Measurements from ENCODE around the gene NECAB2.

The NECAB2 gene

DNA sequence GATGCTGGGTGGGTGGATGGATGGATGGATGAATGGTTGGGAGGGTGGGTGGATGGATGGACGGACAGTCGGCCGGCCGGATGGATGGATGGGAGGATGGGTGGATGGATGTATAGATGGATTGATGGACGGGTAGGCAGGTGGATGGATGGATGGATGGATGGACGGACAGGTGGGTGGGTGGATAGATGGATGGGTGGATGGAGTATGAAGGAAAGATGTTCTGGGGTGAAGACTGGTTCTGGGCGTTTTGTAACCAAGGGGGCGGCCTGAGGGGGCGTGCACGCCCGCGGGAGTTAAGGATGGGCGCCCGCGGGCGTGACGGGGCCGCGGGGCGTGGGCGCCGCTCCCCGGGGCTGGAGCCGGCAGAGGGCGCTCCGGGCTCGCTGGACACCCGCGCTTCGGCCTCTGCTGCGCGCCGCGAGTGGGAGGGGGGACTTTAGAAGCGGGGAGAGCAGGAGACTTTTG, at the start of gene NECAB2:
TSS of gene NECAB2 (plus strand) at position 407 of the 468 bp plus-strand sequence. CDS start 405 bp downstream, outside the sequence.
- DNase-seq, result no peak

GRCh38 chr16:83920894-83921491, 47.1 kb upstream of the NECAB2 start:
- no peak for DNase-seq

- DNase-seq, result no peak
Observed at GRCh38 chr16:83923581-83924365, 44.3 kb upstream of the NECAB2 start.

GRCh38 chr16:83924686-83925085, 43.4 kb upstream of the NECAB2 start:
- DNase-seq, result no peak

DNA sequence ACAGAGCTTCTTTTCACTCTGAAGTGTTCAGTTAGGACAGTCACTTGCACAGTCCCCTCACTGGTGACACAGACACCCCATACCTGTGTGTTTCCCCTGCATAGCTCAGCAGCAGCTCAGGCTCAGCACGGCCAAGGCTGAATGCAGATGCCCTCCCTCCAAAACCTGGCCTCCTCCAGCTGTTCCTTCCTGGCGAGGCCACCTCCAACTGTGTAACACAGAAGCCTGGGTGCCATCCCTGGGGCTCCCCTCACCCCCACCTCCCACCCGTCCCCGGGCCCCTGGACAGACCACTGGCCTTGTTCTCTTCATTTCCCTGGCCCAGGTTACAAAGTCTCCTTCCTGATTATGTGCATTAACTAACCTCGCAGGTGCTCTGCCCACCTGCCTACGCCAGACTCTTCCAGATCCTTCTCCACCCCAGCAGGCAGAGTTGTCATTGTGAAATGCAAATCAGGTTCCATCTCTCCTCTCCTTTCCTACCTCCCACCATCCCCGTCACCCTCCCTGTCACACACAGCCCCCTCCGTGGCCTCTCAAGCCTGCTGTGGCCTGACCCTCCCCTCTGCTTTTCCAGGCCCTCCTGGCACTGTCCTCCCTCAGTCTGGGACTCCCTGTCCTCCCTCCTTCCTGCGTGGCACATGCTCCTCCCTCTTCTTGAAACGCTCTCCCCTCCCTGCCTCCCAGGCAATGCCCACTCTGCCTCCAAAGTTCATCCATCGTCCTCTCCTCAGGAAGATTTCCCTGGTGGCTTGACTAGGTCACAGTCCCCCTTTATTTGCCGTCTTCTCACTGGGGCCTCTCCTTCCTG, 42.7 kb upstream of the NECAB2 start:
- no peak for DNase-seq

DNA sequence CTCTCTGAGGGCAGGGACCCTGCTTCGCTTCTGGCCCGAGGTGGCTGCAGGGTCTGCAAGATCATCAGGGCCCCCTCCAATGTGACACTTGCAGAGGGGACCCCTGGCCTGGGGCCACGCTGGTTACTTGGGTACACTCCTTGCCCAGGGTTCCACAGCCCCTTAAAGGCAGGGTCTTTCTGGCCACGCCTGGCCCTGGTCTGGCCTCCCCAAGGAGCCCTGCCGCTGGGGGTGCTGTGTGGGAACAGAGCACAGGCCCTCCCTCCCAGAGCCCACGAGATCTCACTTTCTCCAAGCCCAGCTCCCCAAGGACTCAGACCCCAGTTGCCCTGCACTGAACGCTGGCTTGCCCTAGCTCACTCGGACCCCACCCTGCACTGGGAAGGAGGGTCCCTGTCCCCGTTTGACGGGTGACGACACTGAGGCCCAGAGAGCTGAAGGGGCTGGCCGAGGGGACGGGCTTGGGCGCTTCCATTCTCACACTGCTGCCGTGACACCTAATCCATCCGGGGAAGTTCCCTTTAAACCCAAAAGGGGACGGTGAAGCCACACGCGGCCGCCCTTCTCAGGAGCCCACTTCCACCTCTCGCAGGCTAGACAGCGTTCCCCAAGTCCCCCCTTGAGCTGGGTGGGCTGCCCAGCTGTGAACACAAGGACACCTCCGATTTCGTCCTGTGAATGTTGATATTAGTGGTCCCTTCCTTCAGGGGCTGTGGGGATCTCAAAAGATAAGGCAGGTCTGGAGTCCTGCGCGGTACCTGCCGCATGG, 41.9 kb upstream of the NECAB2 start:
- DNase-seq, result no peak

DNA sequence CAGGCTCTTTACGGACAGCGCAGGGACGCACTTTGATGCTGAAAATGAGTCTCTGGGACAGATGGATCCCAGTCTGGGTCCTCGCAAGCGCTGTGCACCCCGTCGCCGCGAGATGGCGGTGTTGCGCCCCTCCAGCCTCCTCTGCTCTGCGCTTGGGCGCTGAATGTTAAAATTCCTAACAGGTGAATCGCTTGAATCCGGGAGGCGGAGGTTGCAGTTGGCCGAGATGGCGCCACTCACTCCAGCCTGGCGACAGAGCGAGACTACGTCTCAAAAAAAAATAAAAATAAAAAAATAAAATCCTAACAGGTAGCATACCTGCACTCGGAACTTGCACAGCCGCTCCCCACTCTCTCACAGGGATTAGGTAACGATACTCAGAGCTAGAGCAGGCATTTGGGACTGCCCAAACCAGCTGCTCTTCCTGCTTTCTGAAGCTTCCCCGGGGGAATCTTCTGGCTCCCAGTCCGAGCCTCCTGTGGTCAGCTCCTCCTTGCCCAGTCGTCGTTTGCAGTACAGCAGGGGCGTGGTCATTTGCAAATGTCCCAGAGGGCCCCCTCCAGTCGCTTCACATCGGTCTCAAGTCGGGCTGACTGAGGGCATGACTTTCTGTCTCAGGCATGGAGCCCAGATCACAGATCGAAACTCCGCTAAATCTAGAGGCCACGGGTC, 41.2 kb upstream of the NECAB2 start:
- DNase-seq, result peak; percentile 35

DNA sequence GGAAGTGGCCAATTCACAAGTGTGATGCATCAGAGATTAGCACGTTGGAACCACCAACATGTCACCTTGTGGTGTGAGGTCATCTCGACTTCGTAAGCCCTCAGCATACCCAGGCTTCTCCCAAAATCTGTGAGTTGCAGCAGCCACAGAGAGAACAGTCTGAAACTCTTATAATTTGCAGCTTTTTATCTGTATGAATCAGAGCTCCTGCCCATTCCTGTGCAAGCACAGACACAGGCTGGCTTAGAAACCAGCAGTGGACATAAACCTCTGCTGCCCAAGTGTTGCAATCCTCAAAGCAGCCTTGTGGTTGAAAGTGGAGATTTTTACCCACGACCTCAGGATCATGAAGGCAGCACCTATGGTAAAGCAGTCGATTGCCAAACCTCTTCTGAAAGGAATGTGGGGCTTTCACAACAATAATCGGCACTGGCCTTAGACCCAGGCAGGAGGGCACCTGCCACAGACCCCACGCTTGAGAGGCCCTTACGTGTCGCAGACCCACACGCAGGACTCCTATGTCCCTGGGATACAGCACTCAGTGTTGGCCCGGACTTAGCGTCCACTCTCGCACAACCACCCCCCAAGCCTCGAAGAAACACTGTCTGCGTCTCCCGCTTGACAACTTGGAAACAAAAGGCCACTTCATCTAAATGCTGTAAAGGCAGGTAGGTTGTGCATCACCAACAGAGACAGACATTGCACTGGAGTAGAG, 39.5 kb upstream of the NECAB2 start:
- no peak for DNase-seq

DNA sequence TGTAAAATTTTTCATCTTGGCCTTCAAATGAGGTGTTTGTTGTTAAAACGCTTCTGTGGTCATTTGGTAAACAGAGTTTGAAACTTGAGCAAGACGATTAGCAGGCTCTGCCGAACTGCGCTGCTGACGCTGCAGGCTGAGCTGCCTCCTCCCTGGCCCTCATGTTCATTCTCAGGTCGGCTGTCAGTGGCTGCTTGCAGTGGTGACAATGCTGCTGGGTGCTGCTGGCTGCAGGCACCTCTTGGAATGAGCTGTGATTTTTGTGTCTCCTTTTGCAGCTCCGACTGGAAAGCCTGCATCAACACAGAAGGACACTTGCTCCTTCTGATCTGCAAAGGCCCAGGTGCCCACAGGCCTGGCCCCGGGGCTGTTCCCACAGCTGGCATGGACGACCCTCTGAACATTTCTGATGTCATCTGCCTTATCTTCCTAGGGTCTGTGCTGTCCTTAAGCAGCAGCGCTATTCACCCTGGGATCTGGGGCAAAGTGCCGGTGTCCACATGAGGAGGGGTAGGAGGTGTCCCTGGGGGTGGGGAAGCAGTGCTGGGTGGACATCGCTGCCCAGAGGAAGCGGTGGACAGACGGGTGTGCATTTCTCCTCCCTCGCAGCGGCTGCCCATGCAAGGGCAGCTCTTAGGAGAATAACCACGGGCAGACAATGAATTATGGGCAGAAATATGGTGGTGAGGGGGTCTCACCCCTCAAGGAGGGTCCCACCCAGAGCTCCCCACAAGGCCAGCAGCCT, 38.1 kb upstream of the NECAB2 start:
- DNase-seq, result no peak

DNA sequence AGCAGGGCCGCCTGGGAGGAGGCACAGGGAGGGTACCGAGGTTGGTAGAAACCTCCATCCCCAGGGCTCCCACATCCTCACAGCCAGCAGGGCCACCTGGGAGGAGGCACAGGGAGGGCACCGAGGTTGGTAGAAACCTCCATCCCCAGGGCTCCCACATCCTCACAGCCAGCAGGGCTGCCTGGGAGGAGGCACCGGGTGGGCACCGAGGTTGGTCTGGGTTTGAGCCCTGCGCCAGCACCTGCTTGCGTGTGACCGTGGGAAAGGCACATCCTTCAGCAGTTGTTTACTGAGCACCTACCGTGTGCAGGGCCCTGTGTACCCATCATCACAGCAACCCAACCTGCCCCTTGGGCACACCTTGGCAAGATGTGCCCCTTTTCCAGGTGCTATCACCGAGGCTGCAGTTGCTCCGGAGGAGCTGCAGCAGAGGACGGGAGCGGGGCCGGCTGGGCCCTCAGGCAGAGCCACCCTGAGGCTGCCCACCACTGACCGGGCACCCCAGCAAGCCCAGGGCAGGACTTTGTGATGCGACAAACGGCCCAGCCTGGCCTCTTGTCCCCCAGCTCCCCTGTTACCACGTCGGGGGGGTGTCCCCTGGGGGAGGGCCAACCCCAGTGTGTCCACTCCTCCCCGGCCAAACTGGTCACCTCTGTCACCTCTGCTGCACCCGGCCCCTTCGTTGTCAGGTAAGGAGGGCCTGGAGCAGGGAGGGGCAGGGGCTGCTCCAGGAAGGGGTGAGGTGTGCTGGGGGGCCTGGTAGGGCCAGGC, 37.1 kb upstream of the NECAB2 start:
- DNase-seq, result no peak

DNA sequence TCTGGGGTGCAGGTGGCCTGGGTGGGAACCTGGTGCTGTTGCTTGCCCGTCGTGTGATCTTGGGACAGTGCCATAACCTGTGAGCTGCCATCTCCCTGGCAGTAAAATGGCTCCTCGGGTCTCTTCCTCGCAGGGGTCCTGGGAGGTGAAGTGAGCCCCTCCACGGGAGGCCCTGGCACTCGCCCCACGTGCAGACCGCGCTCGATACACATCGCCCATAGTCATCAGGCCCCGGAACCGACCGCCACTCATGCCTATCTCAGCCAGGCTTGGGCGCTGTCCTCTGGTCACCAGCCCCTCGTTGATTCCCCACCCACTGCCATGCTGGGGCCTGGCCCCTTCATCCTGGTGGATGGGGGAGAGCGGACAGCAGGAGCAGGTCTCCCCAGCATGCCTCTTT, 36.5 kb upstream of the NECAB2 start:
- DNase-seq, result no peak

GRCh38 chr16:83932304-83932703, 35.7 kb upstream of the NECAB2 start:
- DNase-seq, result no peak

DNA sequence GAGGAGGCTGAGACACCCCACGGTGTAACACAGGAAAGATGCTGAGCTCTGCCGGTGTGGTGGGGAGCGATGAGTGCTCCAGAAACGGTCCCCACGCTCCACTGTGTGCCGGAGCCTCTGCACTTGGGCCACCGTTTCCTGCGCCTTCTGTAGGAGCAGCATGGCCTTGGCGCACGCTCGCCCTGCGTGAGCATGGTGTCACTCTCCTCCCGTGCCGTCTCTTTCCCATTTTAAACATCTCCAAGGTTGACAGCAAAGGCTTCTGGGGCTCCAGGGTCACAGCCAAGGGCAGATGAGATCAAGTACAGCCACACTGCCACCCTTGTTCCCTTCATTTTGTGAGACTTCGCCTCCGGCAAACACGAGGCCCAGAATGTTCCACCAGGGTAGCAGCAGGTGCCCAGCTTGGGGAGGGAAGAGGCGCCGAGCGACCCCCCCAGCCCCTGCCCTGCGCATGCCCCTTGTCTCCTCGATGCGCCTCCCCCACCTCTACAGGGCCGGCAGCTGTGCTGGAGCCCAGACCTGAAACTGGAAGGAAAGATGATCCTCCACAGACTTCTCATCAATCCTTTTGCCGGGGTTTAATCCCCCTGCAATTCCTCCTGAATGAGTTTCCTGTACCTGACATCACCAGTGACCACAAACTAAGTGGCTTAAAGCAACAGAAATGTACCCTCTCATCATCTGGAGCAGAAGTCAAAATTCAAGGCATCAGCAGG, 34.9 kb upstream of the NECAB2 start:
- no peak for DNase-seq

- no peak for DNase-seq
Observed at GRCh38 chr16:83933885-83934683, 34.0 kb upstream of the NECAB2 start.

DNA sequence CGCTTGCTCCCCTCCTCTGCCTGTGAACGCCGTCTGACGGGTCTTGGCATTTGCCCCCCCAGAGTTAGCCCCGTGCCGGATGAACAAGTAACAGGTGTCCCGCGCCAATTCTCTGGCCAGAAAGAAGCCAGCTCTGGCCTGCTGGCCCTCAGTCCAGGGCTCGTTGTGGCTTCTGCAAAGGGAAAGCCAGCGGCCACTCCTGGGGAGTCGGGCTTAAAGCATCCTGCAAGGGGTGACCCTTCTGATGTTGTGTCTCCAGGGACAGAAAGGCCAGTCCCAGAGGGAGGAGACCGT, 33.4 kb upstream of the NECAB2 start:
- DNase-seq, result no peak

GRCh38 chr16:83935005-83935857, 32.8 kb upstream of the NECAB2 start:
- DNase-seq, result no peak

DNA sequence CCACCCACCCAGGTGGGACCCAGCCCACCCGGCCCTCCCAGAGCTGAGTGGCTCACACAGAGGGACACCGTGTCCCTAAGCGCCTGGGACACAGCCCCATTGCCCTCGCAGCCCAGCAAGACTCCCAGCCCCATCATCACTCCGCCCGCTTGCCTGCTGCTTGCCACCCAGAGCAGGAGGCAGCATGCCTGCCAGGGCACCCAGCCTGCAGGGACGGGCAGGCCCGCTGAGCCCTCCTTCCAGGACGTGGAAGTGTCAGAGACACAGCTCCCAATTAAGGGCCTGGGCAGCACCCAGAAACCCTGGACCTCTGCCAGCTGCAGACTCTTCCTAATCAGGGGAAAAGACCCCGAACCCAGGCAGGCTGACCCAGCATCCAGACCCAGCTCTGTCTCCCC, 32.2 kb upstream of the NECAB2 start:
- DNase-seq, result no peak
